Pulmonary artery endothelial cell (primary cell): ENCODE data around the gene GSE1. TPM values are rescaled to one million over a fixed set of nuclear protein-coding genes. Genes with fewer than 3 reads are reported as not detected.

Source experiments
- DNase-seq: peaks from one replicate; pipeline ENCODE4 v3.0.0-alpha.2; 2011; ENCODE audit warnings: low read depth, low spot score
- total RNA-seq: library from RNA; depleted of rRNA; stranded (reverse); fragments of >200 nt; gene quantifications from 2 replicates; pipeline ENCODE4 v1.2.3, GENCODE V29; 2014

Gene GSE1
- total RNA-seq, 1 donor from 2014 or later = 8.4 TPM

- no peak for DNase-seq
Observed at GRCh38 chr16:85616607-85617321, 3.6 kb downstream of the GSE1 start.

GRCh38 chr16:85617948-85618347, 4.8 kb downstream of the GSE1 start:
- no peak for DNase-seq

GRCh38 chr16:85618521-85618920, 5.4 kb downstream of the GSE1 start:
- no peak for DNase-seq

GRCh38 chr16:85619101-85619891, 6.2 kb downstream of the GSE1 start:
- DNase-seq = no peak

- DNase-seq = no peak
Observed at GRCh38 chr16:85620374-85620773, 7.3 kb downstream of the GSE1 start.

GRCh38 chr16:85621698-85622428, 8.7 kb downstream of the GSE1 start:
- no peak for DNase-seq

GRCh38 chr16:85622683-85623082, 9.6 kb downstream of the GSE1 start:
- DNase-seq = no peak

- no peak for DNase-seq
Observed at GRCh38 chr16:85623250-85623649, 10.1 kb downstream of the GSE1 start.

GRCh38 chr16:85623997-85624601, 11.0 kb downstream of the GSE1 start:
- no peak for DNase-seq

GRCh38 chr16:85624646-85625045, 11.5 kb downstream of the GSE1 start:
- no peak for DNase-seq

GRCh38 chr16:85625053-85625452, 11.9 kb downstream of the GSE1 start:
- DNase-seq = no peak

- DNase-seq = no peak
Observed at GRCh38 chr16:85625485-85626117, 12.5 kb downstream of the GSE1 start.

GRCh38 chr16:85626191-85626981, 13.3 kb downstream of the GSE1 start:
- DNase-seq = no peak

GRCh38 chr16:85627089-85627488, 14.0 kb downstream of the GSE1 start:
- DNase-seq = no peak

- DNase-seq = no peak
Observed at GRCh38 chr16:85627526-85628264, 14.6 kb downstream of the GSE1 start.

GRCh38 chr16:85628265-85628556, 15.1 kb downstream of the GSE1 start:
- no peak for DNase-seq

- no peak for DNase-seq
Observed at GRCh38 chr16:85628645-85629044, 15.5 kb downstream of the GSE1 start.

GRCh38 chr16:85629326-85629725, 16.2 kb downstream of the GSE1 start:
- DNase-seq = no peak

- DNase-seq = no peak
Observed at GRCh38 chr16:85629853-85630252, 16.7 kb downstream of the GSE1 start.

- no peak for DNase-seq
Observed at GRCh38 chr16:85631230-85631629, 18.1 kb downstream of the GSE1 start.
